Large intestine (tissue), 3 donors: Measurements from ENCODE around the gene ZNF236. TPM values are rescaled to one million over a fixed set of nuclear protein-coding genes. Genes with fewer than 3 reads are reported as not detected.

Source experiments
- DNase-seq, 2 donors: peaks; one replicate each; pipeline versions ENCODE4 v3.0.0 to v3.0.0-alpha.2; 2013
- H3K27ac ChIP-seq: one replicate; pipeline ENCODE4 v1.5.1; 2013; ENCODE audit warnings: low read length
- H3K27me3 ChIP-seq: 2 replicates; pipeline ENCODE4 v1.6.1; 2013; ENCODE audit warnings: low read length; ENCODE audit not compliant: control insufficient read depth, insufficient read depth
- H3K36me3 ChIP-seq: 2 replicates; pipeline ENCODE4 v1.6.1; 2013; ENCODE audit warnings: low read length; ENCODE audit not compliant: control insufficient read depth, insufficient read depth
- H3K4me1 ChIP-seq: one replicate; pipeline ENCODE4 v1.6.1; 2013; ENCODE audit warnings: low read length; ENCODE audit not compliant: control insufficient read depth, insufficient read depth
- H3K4me3 ChIP-seq: one replicate; pipeline ENCODE4 v1.5.1; 2013; ENCODE audit warnings: low read length
- H3K9me3 ChIP-seq: one replicate; pipeline ENCODE4 v1.6.1; 2013; ENCODE audit warnings: mild to moderate bottlenecking, low read depth, low read length, moderate library complexity; ENCODE audit not compliant: control insufficient read depth
- WGBS: methylation state at CpG from one replicate; pipeline ENCODE4 v1.1.5; 2013; ENCODE audit warnings: low lambda C conversion rate; ENCODE audit not compliant: insufficient coverage; 5-methylcytosine and 5-hydroxymethylcytosine counted together
- polyA plus RNA-seq: library from polyadenylated mRNA; unstranded; fragments of 120-200 nt; gene quantifications from one replicate; pipeline ENCODE4 v1.2.1, GENCODE V29; 2013

ZNF236 gene
- polyA plus RNA-seq, 1 donor, result 7.1 TPM

GRCh38 chr18:76925501-76925900 lies 103.1 kb downstream of the ZNF236 start:
- H3K9me3 ChIP-seq, result no peaks in the 10 kb centered on the region
- no peak for DNase-seq
- H3K36me3 ChIP-seq, result peaks cover 53% of the 10 kb centered on the region
- H3K27me3 ChIP-seq, result no peaks in the 10 kb centered on the region
- 65% methylated on average over 2 of the region's 8 CpGs for whole genome bisulfite sequencing
- no peaks in the 10 kb centered on the region for H3K4me1 ChIP-seq
- H3K4me3 ChIP-seq, result no peak overlapping the region
- H3K27ac ChIP-seq, result no peak overlapping the region

GRCh38 chr18:76927223-76927725 lies 104.9 kb downstream of the ZNF236 start:
- Histone ChIP-seq H3K27me3 (no peaks in the 10 kb centered on the region), H3K4me3 (no peak overlapping the region), H3K36me3 (peaks cover 49% of the 10 kb centered on the region), H3K27ac (no peak overlapping the region), H3K4me1 (no peaks in the 10 kb centered on the region), H3K9me3 (no peaks in the 10 kb centered on the region)
- no CpG with 5 or more reads among the region's 6 CpGs for WGBS
- DNase-seq, result no peak

- Histone ChIP-seq H3K9me3 (no peaks in the 10 kb centered on the region), H3K4me1 (no peaks in the 10 kb centered on the region), H3K4me3 (no peak overlapping the region), H3K27me3 (no peaks in the 10 kb centered on the region), H3K27ac (no peak overlapping the region), H3K36me3 (peaks cover 55% of the 10 kb centered on the region)
- 91% methylated on average over 8 of the region's 9 CpGs for WGBS
- DNase-seq, result no peak
Observed at GRCh38 chr18:76928179-76928868, 106.0 kb downstream of the ZNF236 start.

GRCh38 chr18:76931171-76931570 lies 108.8 kb downstream of the ZNF236 start:
- peaks cover 41% of the 10 kb centered on the region for H3K36me3 ChIP-seq
- H3K4me3 ChIP-seq, result no peak overlapping the region

GRCh38 chr18:76932026-76932819 lies 109.9 kb downstream of the ZNF236 start:
- no peak overlapping the region for H3K4me3 ChIP-seq
- no peaks in the 10 kb centered on the region for H3K9me3 ChIP-seq
- H3K36me3 ChIP-seq, result peaks cover 45% of the 10 kb centered on the region
- no CpG with 5 or more reads among the region's 11 CpGs for WGBS
- no peak overlapping the region for H3K27ac ChIP-seq
- no peak for DNase-seq
- H3K4me1 ChIP-seq, result no peaks in the 10 kb centered on the region
- H3K27me3 ChIP-seq, result no peaks in the 10 kb centered on the region

More at GRCh38 chr18:76931171-76931570, 108.8 kb downstream of the ZNF236 start:
- Histone ChIP-seq H3K9me3 (no peaks in the 10 kb centered on the region), H3K27ac (no peak overlapping the region), H3K4me1 (no peaks in the 10 kb centered on the region), H3K27me3 (no peaks in the 10 kb centered on the region)
- 87% methylated on average over 4 of the region's 6 CpGs for WGBS
- no peak for DNase-seq

- no CpG with 5 or more reads among the region's 18 CpGs for WGBS
- H3K4me1 ChIP-seq, result no peaks in the 10 kb centered on the region
- H3K4me3 ChIP-seq, result no peak overlapping the region
- peaks cover 44% of the 10 kb centered on the region for H3K36me3 ChIP-seq
- no peak for DNase-seq
- H3K27me3 ChIP-seq, result no peaks in the 10 kb centered on the region
- no peaks in the 10 kb centered on the region for H3K9me3 ChIP-seq
- H3K27ac ChIP-seq, result no peak overlapping the region
Observed at GRCh38 chr18:76935722-76936337, 113.5 kb downstream of the ZNF236 start.

- no peak for DNase-seq
- Histone ChIP-seq H3K27ac (no peak overlapping the region), H3K36me3 (peaks cover 49% of the 10 kb centered on the region), H3K4me1 (no peaks in the 10 kb centered on the region), H3K4me3 (no peak overlapping the region), H3K9me3 (no peaks in the 10 kb centered on the region), H3K27me3 (no peaks in the 10 kb centered on the region)
- 100% methylated on average over 1 of the region's 11 CpGs for WGBS
Observed at GRCh38 chr18:76936877-76937276, 114.5 kb downstream of the ZNF236 start.

- no peaks in the 10 kb centered on the region for H3K27me3 ChIP-seq
- H3K36me3 ChIP-seq, result peaks cover 43% of the 10 kb centered on the region
- DNase-seq, result no peak
- no peak overlapping the region for H3K4me3 ChIP-seq
- no peaks in the 10 kb centered on the region for H3K9me3 ChIP-seq
- no peak overlapping the region for H3K27ac ChIP-seq
- no CpG with 5 or more reads among the region's 1 CpG for WGBS
- no peaks in the 10 kb centered on the region for H3K4me1 ChIP-seq
Observed at GRCh38 chr18:76937597-76937996, 115.2 kb downstream of the ZNF236 start.

GRCh38 chr18:76938619-76939018 lies 116.3 kb downstream of the ZNF236 start:
- no peak for DNase-seq
- Histone ChIP-seq H3K9me3 (no peaks in the 10 kb centered on the region), H3K4me1 (no peaks in the 10 kb centered on the region), H3K27me3 (no peaks in the 10 kb centered on the region), H3K36me3 (peaks cover 40% of the 10 kb centered on the region), H3K27ac (no peak overlapping the region), H3K4me3 (no peak overlapping the region)
- WGBS, result no CpG with 5 or more reads among the region's 12 CpGs

GRCh38 chr18:76941284-76941683 lies 118.9 kb downstream of the ZNF236 start:
- H3K9me3 ChIP-seq, result no peaks in the 10 kb centered on the region
- DNase-seq, result no peak
- no peaks in the 10 kb centered on the region for H3K27me3 ChIP-seq
- no peak overlapping the region for H3K4me3 ChIP-seq
- H3K4me1 ChIP-seq, result no peaks in the 10 kb centered on the region
- H3K36me3 ChIP-seq, result peaks cover 37% of the 10 kb centered on the region
- WGBS, result no CpG with 5 or more reads among the region's 9 CpGs
- H3K27ac ChIP-seq, result no peak overlapping the region
